ENCODE data around the gene APC2. TPM values are rescaled to one million over a fixed set of nuclear protein-coding genes. Genes with fewer than 3 reads are reported as not detected.

APC2 gene
- total RNA-seq, 1 donor from 2014 or later, result 0.20 TPM

- H3K9me3 ChIP-seq, result no peaks in the 10 kb centered on the region
- no peak overlapping the region for H3K4me3 ChIP-seq
- DNase-seq, result no peak
- H3K27me3 ChIP-seq, result peaks cover 61% of the 10 kb centered on the region
- ATAC-seq, result no peak
- H3K36me3 ChIP-seq, result no peaks in the 10 kb centered on the region
- intact Hi-C loops (cut with DNase I), result no loop called here
- peaks cover 7% of the 10 kb centered on the region for H3K4me1 ChIP-seq
- TF ChIP-seq, protein P1, sequence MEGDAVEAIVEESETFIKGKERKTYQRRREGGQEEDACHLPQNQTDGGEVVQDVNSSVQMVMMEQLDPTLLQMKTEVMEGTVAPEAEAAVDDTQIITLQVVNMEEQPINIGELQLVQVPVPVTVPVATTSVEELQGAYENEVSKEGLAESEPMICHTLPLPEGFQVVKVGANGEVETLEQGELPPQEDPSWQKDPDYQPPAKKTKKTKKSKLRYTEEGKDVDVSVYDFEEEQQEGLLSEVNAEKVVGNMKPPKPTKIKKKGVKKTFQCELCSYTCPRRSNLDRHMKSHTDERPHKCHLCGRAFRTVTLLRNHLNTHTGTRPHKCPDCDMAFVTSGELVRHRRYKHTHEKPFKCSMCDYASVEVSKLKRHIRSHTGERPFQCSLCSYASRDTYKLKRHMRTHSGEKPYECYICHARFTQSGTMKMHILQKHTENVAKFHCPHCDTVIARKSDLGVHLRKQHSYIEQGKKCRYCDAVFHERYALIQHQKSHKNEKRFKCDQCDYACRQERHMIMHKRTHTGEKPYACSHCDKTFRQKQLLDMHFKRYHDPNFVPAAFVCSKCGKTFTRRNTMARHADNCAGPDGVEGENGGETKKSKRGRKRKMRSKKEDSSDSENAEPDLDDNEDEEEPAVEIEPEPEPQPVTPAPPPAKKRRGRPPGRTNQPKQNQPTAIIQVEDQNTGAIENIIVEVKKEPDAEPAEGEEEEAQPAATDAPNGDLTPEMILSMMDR (IDR thresholded peaks at IDR 0.05), result no peak
- H3K27ac ChIP-seq, result no peak overlapping the region
Measured at GRCh38 chr19:1457031-1457739, 7.3 kb downstream of the APC2 start.

DNA sequence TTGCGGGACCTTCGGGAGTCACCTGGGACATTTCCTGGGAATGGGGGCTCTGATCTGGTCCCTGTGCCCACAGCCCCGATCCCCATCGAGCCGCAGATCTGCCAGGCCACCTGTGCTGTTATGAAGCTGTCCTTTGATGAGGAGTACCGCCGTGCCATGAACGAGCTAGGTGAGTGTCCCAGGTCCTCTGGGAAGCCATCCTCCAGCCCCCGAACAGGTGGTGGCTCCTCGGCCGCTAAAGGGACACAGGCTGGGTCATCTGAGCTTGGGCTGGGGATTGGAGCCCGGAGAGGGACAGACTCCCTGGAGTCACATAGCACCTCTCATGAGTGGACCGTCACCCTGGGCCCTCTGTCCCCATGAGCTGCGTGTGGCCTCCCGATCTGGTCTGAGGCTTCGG, 8.0 kb downstream of the APC2 start:
- no peak for DNase-seq
- intact Hi-C loops (cut with DNase I), result no loop called here

DNA sequence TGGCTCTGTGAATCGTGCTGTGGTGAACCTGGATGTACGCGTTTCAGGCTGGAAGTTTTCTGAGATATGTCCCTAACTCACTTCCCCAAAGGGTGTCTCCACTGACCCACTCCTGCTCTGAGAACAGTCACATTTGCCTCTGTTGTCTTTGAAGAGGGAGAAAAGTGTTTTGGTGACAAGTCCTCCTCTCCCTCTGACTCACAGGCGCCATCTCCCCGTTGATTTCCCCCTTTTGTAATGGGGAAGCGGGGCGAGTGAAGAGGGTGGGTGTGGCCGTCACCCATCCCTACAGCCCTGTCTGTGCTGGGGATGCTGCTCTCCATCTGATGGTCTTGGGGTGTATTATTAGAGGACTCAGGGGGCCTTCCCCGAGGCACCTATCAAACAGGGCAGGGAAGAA, 9.6 kb downstream of the APC2 start:
- H3K27me3 ChIP-seq, result peaks cover 38% of the 10 kb centered on the region
- ATAC-seq (no peak), DNase-seq (no peak)
- H3K27ac ChIP-seq, result no peak overlapping the region
- TF ChIP-seq, protein P1 (IDR thresholded peaks at IDR 0.05), result no peak
- no peaks in the 10 kb centered on the region for H3K36me3 ChIP-seq
- H3K4me1 ChIP-seq, result peaks cover 7% of the 10 kb centered on the region
- intact Hi-C loops (cut with DNase I), result no loop called here
- no peak overlapping the region for H3K4me3 ChIP-seq
- no peaks in the 10 kb centered on the region for H3K9me3 ChIP-seq

More for the DNA sequence above, 8.0 kb downstream of the APC2 start:
- H3K9me3 ChIP-seq, result no peaks in the 10 kb centered on the region
- peaks cover 54% of the 10 kb centered on the region for H3K27me3 ChIP-seq
- H3K4me1 ChIP-seq, result peaks cover 7% of the 10 kb centered on the region
- no peak overlapping the region for H3K4me3 ChIP-seq
- H3K27ac ChIP-seq, result no peak overlapping the region
- ATAC-seq, result no peak
- TF ChIP-seq, protein P1 (IDR thresholded peaks at IDR 0.05), result no peak
- H3K36me3 ChIP-seq, result no peaks in the 10 kb centered on the region

DNA sequence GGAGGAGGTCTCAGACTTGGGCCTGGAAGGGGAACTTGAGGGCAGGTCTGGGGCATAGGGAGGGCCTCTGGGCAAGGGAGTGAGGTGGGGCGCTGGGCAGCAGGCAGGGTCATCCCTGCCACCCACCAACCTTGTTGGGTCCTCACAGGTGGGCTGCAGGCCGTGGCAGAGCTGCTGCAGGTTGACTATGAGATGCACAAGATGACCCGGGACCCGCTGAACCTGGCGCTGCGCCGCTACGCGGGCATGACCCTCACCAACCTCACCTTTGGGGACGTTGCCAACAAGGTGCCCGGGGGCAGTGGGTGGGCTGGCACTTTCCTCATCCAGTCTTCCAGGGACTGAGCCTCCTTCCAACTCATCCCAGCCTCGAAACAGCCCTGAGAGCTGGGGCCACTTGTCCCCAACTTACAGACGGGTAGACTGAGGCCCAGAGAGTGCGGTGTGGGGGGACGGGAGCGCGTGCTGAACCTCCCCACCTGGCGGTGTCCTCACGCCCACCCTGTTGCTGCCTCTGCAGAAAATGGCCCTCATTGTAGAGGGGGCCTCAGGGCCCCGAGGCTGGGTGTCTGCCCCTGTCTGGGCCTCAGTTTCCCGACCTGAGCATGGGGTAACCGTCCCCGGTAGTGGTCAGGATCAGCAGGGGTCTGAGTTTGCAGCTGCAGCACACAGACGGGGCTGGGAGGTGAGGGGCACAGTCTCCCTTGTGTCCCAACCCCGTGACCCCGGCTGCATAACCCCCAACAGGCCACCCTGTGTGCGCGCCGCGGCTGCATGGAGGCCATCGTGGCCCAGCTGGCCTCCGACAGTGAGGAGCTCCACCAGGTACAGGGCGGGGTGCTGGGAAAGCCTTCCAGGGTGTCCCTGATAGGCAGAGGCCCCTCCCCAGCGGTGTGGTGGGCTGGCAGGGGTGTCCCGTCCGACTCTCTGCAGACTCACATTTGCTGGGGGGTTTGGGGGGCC, 10.4 kb downstream of the APC2 start:
- TF ChIP-seq, protein P1 (IDR thresholded peaks at IDR 0.05), result no peak
- ATAC-seq, result no peak
- H3K27me3 ChIP-seq, result peaks cover 34% of the 10 kb centered on the region
- no peaks in the 10 kb centered on the region for H3K36me3 ChIP-seq
- H3K4me1 ChIP-seq, result peaks cover 2% of the 10 kb centered on the region
- H3K4me3 ChIP-seq, result no peak overlapping the region
- H3K27ac ChIP-seq, result no peak overlapping the region
- DNase-seq, result no peak
- H3K9me3 ChIP-seq, result no peaks in the 10 kb centered on the region
- intact Hi-C loops (cut with DNase I), result no loop called here

DNA sequence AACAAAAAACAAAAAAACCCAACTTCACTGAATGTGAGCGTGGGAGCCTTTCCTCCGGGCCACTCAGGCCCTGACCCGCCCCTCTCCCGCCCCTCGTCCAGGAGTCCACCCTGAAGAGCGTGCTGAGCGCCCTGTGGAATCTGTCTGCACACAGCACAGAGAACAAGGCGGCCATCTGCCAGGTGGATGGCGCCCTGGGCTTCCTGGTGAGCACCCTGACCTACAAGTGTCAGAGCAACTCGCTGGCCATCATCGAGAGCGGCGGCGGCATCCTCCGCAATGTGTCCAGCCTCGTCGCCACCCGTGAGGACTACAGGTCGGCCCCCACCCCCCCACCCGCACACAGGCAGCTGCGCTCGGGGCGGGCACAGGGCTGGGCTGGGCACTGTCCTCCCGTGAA, 11.9 kb downstream of the APC2 start:
- Histone ChIP-seq H3K36me3 (no peaks in the 10 kb centered on the region), H3K4me1 (no peaks in the 10 kb centered on the region), H3K9me3 (no peaks in the 10 kb centered on the region), H3K4me3 (no peak overlapping the region), H3K27me3 (peaks cover 36% of the 10 kb centered on the region), H3K27ac (no peak overlapping the region)
- ATAC-seq (no peak), DNase-seq (no peak)
- TF ChIP-seq, protein P1 (IDR thresholded peaks at IDR 0.05), result no peak
- intact Hi-C loops (cut with DNase I), result no loop called here

Data from upper lobe of right lung (tissue), 1 donor.